Fibroblast of lung (primary cell): Measurements from ENCODE around the gene MAT1A. TPM values are rescaled to one million over a fixed set of nuclear protein-coding genes. Genes with fewer than 3 reads are reported as not detected.
A peak's percentile ranks its signal among the peaks of the same experiment; 100 is the strongest.

Experiments
- DNase-seq, 2 donors: peaks; one replicate each; pipeline versions ENCODE4 v3.0.0 to v3.0.0-alpha.2; 2010; ENCODE audit warnings: low read depth in 2 of 2
- H2AFZ ChIP-seq: 2 replicates; pipeline ENCODE4 v1.5.1; 2012; ENCODE audit warnings: low read length, control low read depth, inconsistent platforms
- H3K27ac ChIP-seq: 2 replicates; pipeline ENCODE4 v1.5.1; 2011; ENCODE audit warnings: low read length, control low read depth; ENCODE audit not compliant: insufficient read depth
- H3K27me3 ChIP-seq: 2 replicates; pipeline ENCODE4 v1.5.1; 2011; ENCODE audit warnings: mild to moderate bottlenecking, low read length; ENCODE audit not compliant: control insufficient read depth, insufficient read depth
- H3K36me3 ChIP-seq: 2 replicates; pipeline ENCODE4 v1.5.1; 2011; ENCODE audit warnings: low read length; ENCODE audit not compliant: control insufficient read depth, insufficient read depth
- H3K4me1 ChIP-seq: 2 replicates; pipeline ENCODE4 v1.5.1; 2011; ENCODE audit warnings: low read length; ENCODE audit not compliant: control insufficient read depth, insufficient read depth; ENCODE audit errors: extremely low read depth
- H3K4me2 ChIP-seq: 2 replicates; pipeline ENCODE4 v1.5.1; 2011; ENCODE audit warnings: low read length, control low read depth; ENCODE audit not compliant: insufficient read depth; ENCODE audit errors: extremely low read depth
- H3K4me3 ChIP-seq, 4 experiments: fragments of 200-600 bp in 1 of 4; sonication (generic) in 1 of 4; replicated peaks in 1 of 4; 2 replicates each; pipeline ENCODE4 v1.5.1; 2011 to 2016; ENCODE audit warnings: low read length in 4 of 4, low read depth in 3 of 4, mild to moderate bottlenecking in 3 of 4, control low read depth in 2 of 4, inconsistent platforms in 1 of 4, mixed read lengths in 1 of 4; ENCODE audit not compliant: insufficient read depth in 1 of 4; ENCODE audit errors: control extremely low read depth in 1 of 4
- H3K79me2 ChIP-seq: 2 replicates; pipeline ENCODE4 v1.5.1; 2012; ENCODE audit warnings: mild to moderate bottlenecking, low read length, inconsistent platforms; ENCODE audit not compliant: control insufficient read depth, insufficient read depth
- H3K9ac ChIP-seq: 2 replicates; pipeline ENCODE4 v1.5.1; 2011; ENCODE audit warnings: mild to moderate bottlenecking, low read length, control low read depth; ENCODE audit not compliant: insufficient read depth
- H3K9me3 ChIP-seq: 2 replicates; pipeline ENCODE4 v1.5.1; 2012; ENCODE audit warnings: low read depth, low read length; ENCODE audit not compliant: control insufficient read depth, insufficient read depth
- H4K20me1 ChIP-seq: 2 replicates; pipeline ENCODE4 v1.5.1; 2011; ENCODE audit warnings: low read length; ENCODE audit not compliant: control insufficient read depth, insufficient read depth; ENCODE audit errors: extremely low read depth
- CTCF ChIP-seq, 2 donors: IDR thresholded peaks in 1 of 2; conservative IDR thresholded peaks in 1 of 2; 1 replicate in 1 of 2; 2 replicates in 1 of 2; pipeline ENCODE4 v1.5.1; 2011 to 2012; ENCODE audit warnings: low read length in 2 of 2, control low read depth in 1 of 2, inconsistent platforms in 1 of 2, low read depth in 1 of 2, mild to moderate bottlenecking in 1 of 2
- EZH2 ChIP-seq: IDR thresholded peaks from 2 replicates; pipeline ENCODE4 v1.5.1; 2012; ENCODE audit warnings: low read length, control low read depth, mild to moderate bottlenecking; ENCODE audit errors: missing control alignments
- polyA plus RNA-seq, 2 donors: library from polyadenylated mRNA; depleted of rRNA in 1 of 2; stranded (reverse) in 1 of 2; unstranded in 1 of 2; fragments of >200 nt; gene quantifications; 2 replicates each; pipeline ENCODE4 v1.2.1, GENCODE V29; 2011 to 2012; ENCODE audit warnings: missing spikeins in 1 of 2
- total RNA-seq: library from RNA; depleted of rRNA; stranded (reverse); fragments of >200 nt; gene quantifications from 2 replicates; pipeline ENCODE4 v1.2.1, GENCODE V29; 2014

The MAT1A gene
- total and polyA plus RNA-seq, 2 donors (not counting 1 experiment from before 2014, with no cell fraction given), result not detected

- Histone ChIP-seq H3K79me2 (no peaks in the 10 kb centered on the region), H3K36me3 (no peaks in the 10 kb centered on the region), H2AFZ (no peak overlapping the region), H3K27me3 (peaks cover 2% of the 10 kb centered on the region), H3K4me1 (no peaks in the 10 kb centered on the region), H4K20me1 (no peaks in the 10 kb centered on the region), H3K4me2 (no peak overlapping the region), H3K27ac (no peak overlapping the region), H3K9me3 (no peaks in the 10 kb centered on the region), H3K9ac (no peak overlapping the region), H3K4me3 (no peak overlapping the region)
- TF ChIP-seq CTCF (conservative IDR thresholded peaks at IDR 0.05 in 1 of 2, IDR thresholded peaks at IDR 0.05 in 1 of 2; ENCODE audit: low read depth in 1 of 2, low read length in 2 of 2), result no peak
- TF ChIP-seq EZH2, result no peak
- DNase-seq, result no peak
These were observed 28.0 kb downstream of the MAT1A start for GRCh38 chr10:80261316-80262030.

- Histone ChIP-seq H3K27me3 (peaks cover 2% of the 10 kb centered on the region), H3K9me3 (no peaks in the 10 kb centered on the region), H3K4me3 (no peak overlapping the region), H3K4me1 (no peaks in the 10 kb centered on the region), H3K27ac (no peak overlapping the region), H3K79me2 (no peaks in the 10 kb centered on the region), H4K20me1 (no peaks in the 10 kb centered on the region), H3K4me2 (no peak overlapping the region), H3K36me3 (no peaks in the 10 kb centered on the region), H3K9ac (no peak overlapping the region), H2AFZ (no peak overlapping the region)
- no peak for TF ChIP-seq EZH2
- peak; percentile 80 to 95 for TF ChIP-seq CTCF (conservative IDR thresholded peaks at IDR 0.05 in 1 of 2, IDR thresholded peaks at IDR 0.05 in 1 of 2; ENCODE audit: low read depth in 1 of 2, low read length in 2 of 2)
- DNase-seq, result peak in 1 of 2 donors; percentile 12
These were observed 28.9 kb downstream of the MAT1A start for GRCh38 chr10:80260295-80261243.

- Histone ChIP-seq H3K4me2 (no peak overlapping the region), H2AFZ (no peak overlapping the region), H3K4me3 (no peak overlapping the region), H3K9ac (no peak overlapping the region), H3K27me3 (peaks cover 2% of the 10 kb centered on the region), H3K27ac (no peak overlapping the region), H4K20me1 (no peaks in the 10 kb centered on the region), H3K9me3 (no peaks in the 10 kb centered on the region), H3K36me3 (no peaks in the 10 kb centered on the region), H3K79me2 (no peaks in the 10 kb centered on the region), H3K4me1 (no peaks in the 10 kb centered on the region)
- TF ChIP-seq CTCF (conservative IDR thresholded peaks at IDR 0.05 in 1 of 2, IDR thresholded peaks at IDR 0.05 in 1 of 2; ENCODE audit: low read depth in 1 of 2, low read length in 2 of 2) (no peak), EZH2 (no peak)
- DNase-seq, result no peak
These were observed 30.0 kb downstream of the MAT1A start for GRCh38 chr10:80259405-80259871.
